IPS-NIHi7 (cell line): ENCODE data around the gene ANKS1B.
A peak's percentile ranks its signal among the peaks of the same experiment; 100 is the strongest.

Experiments
- DNase-seq: peaks from one replicate; pipeline ENCODE4 v3.0.0; 2012; ENCODE audit warnings: mixed read lengths; ENCODE audit errors: extremely low spot score

Gene ANKS1B

DNA sequence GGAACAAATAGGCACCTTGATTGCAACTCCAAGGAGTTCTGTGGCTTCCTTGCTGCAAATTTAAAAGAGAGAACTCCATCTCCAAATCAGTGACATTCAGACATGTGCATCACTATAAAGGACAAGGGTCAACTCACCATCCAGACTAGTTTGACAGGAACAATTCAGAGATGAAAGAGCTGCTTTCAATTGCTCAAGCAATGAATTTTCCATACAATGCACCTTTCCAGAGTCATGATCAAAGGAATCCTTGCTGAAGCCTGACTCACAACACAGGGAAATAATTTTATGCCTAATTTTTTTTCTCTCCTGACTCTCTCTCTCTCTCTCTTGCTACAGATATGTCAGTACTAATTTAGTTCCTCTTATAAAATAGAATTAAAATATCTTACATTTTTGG, 717.7 kb downstream of the ANKS1B start:
- DNase-seq, result no peak

DNA sequence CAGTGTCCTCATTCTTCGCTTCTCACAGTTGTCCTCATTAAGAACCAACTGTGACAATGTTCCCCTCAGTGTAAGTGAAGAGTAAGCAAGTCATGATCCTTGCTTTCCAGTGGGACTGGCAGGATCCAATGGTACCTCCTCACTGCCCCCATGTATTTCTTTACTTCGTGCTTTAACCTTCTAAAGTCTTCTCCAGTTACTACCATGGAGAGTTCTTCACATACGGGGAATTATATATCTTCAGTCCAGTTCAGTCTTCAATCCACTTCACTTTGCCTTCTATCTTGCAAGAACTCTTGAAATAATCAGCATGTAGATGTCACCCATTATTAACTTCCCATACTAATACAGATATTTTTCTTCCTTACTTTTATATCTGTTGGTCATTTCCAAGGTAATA, 719.1 kb downstream of the ANKS1B start:
- DNase-seq, result no peak

DNA sequence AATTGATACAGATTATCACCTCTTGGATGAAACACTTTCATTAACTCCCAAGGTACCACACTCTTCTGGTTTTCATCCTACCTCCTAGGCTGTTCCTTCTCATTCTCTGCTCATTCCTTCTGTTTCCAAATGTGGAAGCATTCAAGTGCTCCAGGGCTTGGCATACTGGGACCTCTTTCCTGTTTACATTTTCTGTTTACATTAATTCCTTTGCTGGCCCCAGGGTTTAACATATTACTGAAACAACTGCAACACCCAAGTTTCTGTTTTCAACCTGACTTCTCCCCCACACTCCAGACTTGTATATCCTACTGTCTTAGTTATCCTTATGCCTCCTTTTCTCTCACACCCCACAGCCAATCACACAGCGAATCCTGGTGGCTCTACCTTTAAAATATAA, 723.5 kb downstream of the ANKS1B start:
- no peak for DNase-seq

DNA sequence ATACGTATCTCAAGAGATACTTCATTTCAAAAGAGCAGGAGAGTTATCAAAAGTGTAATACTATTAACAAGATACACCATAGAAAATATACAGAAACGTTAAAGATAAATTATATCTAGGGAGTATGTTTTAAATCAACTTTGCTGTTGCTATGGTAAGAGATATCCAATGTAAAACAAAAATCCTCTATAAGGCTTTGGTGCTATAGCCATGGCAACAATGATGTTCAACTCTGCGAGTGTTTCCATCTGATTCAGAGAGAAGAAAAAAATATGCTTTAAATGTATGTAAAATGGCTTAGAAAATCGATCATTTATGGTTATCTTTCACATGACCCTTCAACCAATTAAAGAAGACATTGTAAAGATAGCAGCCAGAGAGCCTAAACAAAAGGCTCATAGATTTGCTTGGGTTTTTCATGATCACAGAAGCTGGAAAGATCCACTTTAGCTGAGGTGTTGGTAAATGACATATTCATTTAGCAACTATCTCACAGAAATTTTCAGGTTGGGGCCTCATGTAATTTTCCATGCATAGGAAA, 724.2 kb downstream of the ANKS1B start:
- DNase-seq, result no peak

DNA sequence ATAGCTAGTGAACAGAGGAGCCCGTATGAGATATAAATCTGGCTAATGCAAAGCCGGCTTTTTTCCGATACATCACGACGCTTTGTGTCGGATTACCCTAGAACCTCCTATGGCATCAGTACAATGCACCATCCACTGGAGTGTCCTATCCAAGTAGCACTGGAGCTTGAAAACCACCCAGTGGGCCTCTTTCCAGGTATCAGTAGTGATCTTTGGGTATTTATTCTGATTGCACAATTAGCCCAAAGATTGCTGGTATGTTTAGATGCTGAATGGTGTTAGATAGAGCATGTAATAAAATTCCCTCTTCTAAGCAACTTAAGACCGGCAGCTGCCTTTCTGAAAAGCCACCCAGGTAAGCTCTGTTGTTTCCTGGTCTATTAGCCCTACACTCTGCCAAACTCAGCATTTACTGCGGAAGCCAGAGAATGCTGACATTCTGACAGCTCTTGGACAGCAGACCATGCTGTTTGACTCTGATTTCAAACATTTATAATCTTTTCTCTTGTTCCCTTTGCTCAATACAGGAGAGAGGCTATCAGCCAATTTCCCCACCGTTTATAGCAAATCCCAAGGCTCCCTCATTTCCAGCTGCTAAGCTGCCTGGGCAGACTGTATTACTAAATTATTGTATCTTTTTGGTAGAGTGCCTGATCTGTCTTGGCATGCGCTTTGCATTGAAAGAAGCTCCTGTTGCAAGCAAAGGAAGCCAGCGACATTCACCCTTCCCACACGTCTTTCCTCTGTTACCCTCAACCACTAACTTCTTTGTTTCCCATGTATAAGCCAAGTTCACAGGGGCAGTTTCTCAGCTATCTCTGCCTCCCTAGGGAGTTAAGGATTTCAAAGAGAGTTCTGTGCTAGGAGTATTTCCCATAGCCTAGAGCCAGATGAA, 725.4 kb downstream of the ANKS1B start:
- peak; percentile 21 for DNase-seq

DNA sequence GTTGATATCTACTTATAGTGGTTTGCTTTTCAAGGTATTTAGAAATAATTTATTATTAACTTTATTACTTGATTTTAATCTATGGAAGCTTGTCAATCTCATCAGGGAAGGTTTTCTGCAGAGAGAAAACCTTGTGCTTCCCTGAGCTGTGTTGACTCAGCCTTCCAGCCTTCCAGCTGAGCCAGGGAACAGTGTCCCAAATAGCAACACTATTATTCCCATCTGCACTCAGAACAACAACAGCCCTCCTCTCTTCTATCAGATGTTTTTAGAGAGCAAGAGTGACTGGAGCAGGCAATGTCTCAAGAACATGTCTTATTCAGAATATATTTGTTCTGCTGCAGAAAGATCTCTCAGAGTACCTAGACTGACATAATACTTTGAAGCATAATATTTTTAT, 727.1 kb downstream of the ANKS1B start:
- no peak for DNase-seq

DNA sequence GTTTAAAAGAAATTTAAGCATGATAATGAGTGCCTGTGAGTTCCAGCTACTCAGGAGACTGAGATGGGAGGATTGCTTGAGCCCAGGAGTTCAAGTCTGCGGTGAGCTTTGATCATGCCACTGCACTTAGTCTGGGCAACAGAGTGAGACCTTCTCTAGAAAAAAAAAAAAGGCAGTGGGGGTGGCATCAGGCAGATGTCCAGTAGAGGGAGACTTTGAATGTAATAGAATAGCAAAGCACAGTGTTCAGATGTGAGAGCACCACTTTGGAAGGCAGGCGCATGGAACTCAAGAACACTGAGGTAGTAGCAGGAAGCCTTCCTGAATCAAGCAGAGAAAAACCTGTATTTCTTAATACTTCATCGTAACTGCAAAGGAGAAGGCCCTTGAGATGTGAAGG, 731.7 kb downstream of the ANKS1B start:
- DNase-seq, result no peak

DNA sequence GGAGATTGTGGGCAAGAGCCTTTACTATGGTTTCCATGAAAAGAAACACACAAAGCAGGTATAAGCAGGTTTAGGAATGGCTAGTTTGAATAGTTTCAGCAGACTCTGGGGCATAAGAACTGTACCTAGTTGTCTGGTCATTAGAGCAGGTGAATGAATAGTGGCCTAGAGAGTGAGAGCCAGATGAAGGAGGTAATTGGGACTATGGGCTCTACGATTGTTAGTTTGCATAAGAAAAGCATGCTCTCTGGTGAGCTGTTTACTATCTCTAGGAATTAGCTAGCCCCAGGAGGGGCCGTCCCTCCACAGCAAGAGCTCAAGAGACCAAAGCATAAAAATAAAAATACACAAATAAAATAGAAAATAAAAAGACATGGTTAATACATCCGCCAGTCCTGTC, 734.6 kb downstream of the ANKS1B start:
- no peak for DNase-seq

DNA sequence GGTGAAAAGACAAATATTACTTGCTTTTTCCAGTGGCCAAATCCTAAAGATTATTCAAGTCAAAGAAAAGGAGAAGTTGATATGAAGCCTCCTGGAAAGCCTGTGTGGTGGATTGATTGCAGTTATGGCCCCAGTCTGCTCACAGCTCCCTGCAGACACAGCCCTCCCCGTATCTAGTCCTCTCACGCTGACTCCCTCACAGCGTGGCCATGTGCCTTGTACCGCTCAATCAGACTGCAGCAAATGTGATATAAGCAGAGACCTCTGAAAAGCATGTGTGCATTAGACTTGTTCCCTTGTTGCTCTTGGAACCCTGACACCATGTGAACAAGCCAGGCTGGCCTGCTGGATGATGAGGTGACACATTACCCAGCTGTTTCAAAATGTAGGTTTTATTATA, 735.2 kb downstream of the ANKS1B start:
- DNase-seq, result no peak

DNA sequence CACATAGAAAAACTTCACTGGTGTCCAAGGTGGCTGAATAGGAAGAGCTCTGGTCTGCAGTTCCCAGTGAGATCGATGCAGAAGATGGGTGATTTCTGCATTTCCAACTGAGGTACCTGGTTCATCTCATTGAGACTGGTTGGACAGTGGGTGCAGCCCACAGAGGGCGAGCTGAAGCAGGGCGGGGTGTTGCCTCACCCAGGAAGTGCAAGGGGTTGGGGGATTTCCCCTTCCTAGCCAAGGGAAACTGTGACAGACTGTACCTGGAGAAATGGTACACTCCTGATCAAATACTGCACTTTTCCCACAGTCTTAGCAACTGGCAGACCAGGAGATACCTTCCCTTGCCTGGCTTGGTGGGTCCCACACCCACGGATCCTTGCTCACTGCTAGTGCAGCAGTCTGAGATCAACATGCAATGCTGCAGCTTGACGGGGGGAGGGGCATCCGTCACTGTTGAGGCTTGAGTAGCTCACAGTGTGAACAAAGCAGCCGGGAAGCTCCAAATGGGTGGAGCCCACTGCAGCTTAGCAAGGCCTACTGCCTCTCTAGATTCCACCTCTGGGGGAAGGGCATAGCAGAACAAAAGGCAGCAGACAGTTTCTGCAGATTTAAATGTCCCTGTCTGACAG, 746.7 kb downstream of the ANKS1B start:
- peak; percentile 45 for DNase-seq

DNA sequence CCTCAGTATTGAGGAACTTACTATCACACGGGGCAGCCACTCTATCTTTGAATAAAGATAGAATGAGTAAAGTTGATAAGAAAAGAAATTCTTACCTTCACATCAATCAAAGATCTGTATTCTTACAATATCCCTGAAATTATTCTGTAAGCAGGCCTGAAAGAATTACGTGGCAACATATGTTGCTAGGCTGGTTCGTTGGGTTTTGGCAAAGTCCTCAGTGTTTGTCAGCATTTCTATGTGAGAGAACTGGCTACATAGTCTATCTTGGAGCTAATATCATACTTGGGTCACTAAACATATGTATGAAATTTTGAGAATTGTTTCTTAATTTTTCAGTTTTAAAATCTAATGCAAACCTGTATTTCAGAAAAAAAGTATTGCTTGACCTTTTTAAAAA, 749.4 kb downstream of the ANKS1B start:
- DNase-seq, result no peak

DNA sequence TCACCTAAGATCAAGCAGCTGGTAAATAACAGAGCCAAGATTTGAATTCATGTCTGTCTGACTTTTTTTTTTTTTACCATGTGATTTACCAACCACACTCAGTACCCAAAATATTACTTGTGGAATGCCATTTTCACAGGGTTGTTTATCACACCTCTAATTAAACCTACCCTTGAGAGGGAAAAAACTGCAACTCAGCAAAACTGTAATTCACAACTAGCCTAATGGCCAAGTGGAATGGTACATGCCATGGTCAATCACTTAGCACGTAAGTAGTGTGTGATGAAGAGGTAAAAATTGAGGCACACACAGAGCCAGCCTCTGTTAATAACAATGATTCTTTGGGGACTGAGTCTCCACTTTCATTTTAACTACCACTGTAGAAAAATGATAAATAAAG, 750.0 kb downstream of the ANKS1B start:
- no peak for DNase-seq

DNA sequence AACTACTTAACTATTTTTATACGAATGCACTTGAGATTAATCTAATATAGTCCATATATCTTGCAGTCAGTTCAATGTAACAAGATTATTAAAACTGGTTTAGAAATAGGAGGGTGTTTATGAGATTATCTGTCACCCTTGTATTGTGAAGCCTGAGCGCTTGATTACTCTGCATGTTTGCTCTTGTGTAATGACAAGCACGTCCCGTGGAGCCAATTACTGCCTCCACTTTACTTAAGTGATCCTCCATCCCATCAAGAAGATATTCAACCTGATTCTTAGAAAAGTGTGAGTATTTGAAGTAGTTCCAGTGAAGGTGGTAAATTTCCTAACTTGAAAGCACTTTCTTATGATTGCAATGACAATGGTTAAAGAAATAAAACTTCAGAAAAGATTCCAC, 752.4 kb downstream of the ANKS1B start:
- no peak for DNase-seq

DNA sequence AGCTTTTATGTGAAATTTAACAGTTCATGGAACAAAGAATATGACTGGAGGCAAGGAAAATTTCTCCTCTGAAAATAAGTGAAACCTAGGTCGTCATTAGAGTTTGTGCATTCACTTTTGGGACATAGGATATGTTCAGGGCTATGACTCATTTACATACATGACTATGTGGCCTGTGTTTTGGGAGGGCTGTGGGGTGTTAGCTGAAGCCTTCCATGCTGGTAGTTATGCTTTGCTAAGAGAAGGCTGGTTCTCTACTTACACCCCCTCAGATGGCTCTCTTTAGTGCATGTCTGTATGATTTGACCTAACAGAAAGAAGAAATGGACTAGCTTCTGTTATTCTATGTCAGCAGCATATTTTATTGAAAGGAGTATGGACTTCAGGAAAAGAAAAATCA, 753.7 kb downstream of the ANKS1B start:
- no peak for DNase-seq

DNA sequence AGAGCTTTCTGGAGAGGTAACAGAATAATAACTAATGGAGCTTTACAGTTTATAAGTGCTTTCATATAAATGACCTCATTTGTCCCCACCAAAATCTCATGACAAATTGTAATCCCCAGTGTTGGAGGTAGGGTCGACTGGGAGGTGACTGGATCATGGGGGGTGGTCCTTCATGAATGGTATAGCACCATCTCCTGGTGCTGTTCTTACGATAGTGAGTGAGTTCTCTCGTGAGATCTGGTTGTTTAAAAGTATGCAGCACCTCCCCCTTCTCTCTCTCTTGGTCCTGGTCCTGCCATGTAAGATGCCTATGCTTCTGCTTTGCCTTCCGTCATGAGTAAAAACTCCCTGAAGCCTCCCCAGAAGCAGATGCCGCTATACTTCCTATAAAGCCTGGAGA, 760.5 kb downstream of the ANKS1B start:
- DNase-seq, result no peak

DNA sequence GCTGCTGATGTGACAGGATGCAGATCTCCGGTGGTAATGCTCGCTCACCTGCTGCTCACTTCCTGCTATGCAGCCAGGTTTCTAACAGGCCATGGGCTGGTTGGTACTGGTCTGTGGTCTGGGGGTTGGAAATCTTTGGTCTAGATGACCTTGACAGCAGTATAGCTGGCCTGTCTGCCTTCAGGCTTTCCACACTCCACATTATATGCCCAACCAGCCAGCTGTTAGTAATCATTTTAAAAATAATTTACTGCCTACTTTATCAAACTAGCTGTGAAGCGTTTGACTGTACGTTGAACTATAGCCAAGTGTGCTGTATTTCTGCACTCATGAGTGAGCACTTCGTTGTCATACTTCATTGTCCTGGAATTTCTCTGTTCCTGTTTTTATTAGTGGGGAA, 761.2 kb downstream of the ANKS1B start:
- no peak for DNase-seq

DNA sequence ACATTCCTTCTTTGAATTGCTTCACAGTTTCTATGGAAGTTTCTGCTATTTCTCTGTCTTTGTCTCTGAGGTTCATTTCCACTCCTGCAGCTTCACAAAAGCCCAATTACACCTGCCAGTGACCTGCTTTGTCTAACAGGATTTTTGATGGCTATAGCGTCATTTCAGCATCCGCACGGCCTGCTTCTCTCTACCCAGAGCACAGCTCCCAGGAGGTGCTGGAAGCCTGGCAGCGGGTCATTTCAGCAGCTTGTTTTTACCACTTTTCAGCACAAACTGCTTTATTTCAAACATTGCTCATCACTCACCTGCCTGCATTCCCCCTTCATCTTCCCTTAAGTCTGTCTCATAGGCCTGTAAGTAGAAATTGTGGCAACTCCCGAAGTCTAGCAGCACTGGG, 771.7 kb downstream of the ANKS1B start:
- no peak for DNase-seq

DNA sequence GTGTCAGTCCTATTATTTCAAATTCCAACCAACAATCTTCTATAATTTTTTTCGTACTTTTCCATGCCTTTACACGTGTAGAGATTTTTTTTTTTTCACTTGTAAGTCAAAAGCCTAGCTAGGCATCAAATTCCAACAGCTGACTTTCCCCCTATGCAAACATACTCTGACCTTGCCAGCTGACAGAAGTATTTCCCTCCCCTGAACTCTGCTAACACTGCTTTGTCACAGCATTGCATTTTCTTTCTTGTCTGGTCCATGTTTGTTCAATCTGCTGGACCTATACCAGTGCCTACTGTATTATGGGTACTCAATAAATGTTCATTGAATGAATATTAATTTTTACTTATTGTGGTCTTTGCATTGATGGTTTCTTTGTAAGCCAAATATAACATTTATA, 772.5 kb downstream of the ANKS1B start:
- no peak for DNase-seq

DNA sequence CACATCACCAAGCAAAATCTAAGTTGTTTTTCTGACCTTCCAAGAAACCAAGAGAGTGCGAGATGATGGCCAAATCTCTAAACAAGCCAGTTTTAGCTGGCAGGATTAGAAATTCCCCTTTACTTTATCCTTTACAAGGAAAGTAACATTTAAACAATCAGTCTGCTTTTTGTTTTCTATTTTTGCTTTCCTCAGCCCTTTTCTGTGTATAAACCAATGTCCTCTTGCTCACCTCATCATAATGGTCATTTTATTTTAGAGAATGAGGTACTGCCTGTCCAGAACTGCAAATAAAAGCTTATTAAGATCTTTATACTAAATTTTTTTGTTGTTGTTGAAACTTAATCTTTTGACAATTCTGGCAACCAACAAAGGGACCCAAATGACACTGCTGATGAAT, 779.6 kb downstream of the ANKS1B start:
- no peak for DNase-seq

DNA sequence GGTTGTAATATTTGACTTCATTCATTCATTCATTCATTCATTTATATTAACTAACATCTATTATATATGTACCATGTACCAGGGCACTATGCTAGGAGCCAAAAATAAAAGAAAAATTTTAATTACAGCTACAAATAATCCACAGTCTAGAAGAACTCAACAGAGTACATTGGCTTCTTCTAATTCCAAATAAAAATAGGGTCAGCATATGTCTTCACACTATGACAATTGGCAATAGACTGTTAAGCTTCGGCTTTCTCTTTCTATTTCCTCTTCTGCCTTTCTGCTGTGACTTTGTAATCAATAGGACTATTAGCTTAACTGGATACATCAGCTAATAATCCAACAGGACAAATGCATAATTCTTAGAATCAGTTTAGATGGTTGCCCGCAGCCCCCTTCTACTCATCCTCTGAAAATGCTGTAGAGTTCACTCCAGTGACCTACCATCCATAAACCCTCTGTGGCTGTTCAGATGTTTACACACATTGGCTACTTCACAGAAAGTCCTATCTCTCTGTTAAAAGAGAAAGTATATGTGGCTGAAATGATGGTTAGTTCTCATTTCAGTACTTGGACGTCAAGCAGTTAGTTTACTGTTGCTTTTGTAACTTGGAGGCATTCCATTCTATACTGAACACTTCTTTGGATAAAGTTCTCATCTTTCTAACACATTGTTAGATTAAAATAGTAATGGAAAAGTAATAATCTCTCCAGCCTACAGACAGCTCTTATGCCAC, 782.7 kb downstream of the ANKS1B start:
- no peak for DNase-seq

DNA sequence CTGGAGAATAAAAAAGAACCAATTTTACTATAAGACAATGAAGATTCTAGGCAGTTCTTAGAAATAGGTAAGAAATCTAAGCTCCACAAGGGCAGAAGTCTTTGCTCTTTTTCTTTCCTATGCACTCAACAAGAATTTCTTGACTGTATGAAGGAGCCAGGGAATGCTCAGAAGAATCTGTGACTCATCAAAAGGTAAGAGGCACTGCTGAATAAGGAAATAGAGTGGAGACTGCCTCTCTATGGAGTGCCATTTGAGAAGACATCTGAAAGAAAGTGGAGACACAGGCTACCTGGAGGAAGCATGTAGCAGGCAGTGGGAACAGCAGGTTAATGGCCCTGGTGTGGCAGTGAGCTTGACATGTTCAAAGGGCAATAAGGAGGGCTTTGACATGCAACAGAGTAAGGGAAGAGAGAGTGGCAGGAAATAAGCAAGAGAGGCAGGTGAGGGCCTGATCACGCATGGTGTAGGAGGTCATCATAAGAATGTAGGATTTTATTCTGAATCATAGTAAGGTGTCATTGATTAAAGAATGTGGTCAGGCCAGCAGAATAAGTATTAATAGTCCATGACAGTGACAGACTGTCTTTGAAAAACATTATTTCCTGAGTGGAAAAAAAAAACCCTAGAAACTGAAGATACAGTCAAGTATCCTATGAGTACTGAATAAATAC, 783.9 kb downstream of the ANKS1B start:
- DNase-seq, result no peak

DNA sequence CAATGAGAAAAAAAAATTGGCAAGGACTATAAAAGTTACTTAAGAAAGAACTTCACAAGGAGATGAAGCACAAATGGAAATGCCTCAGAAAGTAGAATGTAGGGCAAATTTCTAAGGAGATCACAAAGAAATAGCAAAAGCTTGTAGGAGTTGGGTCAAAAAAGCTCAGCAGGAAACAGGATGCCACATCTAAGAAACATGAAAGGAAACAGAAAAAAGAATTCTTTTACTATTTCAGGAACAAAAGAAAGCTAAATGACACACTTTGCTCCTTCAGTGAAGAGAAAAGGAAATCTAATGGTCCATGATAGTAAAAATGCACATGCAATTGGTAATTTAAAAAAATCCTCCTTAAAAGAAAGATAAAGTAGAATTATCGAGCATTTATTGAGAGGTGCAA, 789.3 kb downstream of the ANKS1B start:
- DNase-seq, result no peak
